ENCODE results near the gene INTS11. TPM values are rescaled to one million over a fixed set of nuclear protein-coding genes. Genes with fewer than 3 reads are reported as not detected.

The INTS11 gene
- total and polyA plus RNA-seq, 4 donors: 26.3 to 40.5 (median 34.5) TPM

DNA sequence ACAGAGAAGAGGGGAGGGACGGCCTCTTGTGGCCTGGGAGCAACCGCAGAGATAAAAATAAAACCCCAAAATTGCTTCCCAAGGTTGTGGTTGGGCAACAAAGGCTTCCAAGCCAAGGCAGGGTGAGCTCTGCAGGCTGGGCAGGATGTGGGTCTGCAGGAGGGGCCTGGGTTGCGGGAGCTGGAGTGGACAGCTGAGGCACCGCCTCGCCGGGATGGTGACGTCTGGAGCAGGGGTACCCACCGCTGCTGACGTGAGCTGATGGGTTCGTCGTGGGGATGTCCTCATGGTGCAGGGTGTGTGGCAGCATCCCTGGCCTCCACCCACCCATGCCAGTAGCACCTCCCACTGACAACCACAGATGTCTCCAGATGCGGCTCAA is 46.9 kb upstream of the INTS11 start:
- no peaks in the 10 kb centered on the region for H3K9me3 ChIP-seq (ENCODE audit: control insufficient read depth in 4 of 4, low read length in 3 of 4)
- TF ChIP-seq, protein P1, sequence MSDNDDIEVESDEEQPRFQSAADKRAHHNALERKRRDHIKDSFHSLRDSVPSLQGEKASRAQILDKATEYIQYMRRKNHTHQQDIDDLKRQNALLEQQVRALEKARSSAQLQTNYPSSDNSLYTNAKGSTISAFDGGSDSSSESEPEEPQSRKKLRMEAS (IDR thresholded peaks at IDR 0.05): no peak
- TF ChIP-seq, protein P2, sequence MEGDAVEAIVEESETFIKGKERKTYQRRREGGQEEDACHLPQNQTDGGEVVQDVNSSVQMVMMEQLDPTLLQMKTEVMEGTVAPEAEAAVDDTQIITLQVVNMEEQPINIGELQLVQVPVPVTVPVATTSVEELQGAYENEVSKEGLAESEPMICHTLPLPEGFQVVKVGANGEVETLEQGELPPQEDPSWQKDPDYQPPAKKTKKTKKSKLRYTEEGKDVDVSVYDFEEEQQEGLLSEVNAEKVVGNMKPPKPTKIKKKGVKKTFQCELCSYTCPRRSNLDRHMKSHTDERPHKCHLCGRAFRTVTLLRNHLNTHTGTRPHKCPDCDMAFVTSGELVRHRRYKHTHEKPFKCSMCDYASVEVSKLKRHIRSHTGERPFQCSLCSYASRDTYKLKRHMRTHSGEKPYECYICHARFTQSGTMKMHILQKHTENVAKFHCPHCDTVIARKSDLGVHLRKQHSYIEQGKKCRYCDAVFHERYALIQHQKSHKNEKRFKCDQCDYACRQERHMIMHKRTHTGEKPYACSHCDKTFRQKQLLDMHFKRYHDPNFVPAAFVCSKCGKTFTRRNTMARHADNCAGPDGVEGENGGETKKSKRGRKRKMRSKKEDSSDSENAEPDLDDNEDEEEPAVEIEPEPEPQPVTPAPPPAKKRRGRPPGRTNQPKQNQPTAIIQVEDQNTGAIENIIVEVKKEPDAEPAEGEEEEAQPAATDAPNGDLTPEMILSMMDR (IDR thresholded peaks at IDR 0.05; ENCODE audit: low read depth, low read length, missing input control): no peak
- TF ChIP-seq RAD21 (IDR thresholded peaks at IDR 0.05) (no peak), YY1 (IDR thresholded peaks at IDR 0.05) (no peak), NR2F2 (IDR thresholded peaks at IDR 0.05) (no peak), HNF4A (conservative IDR thresholded peaks at IDR 0.05) (no peak), RXRA (IDR thresholded peaks at IDR 0.05) (no peak)
- TF ChIP-seq, protein P3, sequence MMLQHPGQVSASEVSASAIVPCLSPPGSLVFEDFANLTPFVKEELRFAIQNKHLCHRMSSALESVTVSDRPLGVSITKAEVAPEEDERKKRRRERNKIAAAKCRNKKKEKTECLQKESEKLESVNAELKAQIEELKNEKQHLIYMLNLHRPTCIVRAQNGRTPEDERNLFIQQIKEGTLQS (IDR thresholded peaks at IDR 0.05): no peak
- TF ChIP-seq, protein P4, sequence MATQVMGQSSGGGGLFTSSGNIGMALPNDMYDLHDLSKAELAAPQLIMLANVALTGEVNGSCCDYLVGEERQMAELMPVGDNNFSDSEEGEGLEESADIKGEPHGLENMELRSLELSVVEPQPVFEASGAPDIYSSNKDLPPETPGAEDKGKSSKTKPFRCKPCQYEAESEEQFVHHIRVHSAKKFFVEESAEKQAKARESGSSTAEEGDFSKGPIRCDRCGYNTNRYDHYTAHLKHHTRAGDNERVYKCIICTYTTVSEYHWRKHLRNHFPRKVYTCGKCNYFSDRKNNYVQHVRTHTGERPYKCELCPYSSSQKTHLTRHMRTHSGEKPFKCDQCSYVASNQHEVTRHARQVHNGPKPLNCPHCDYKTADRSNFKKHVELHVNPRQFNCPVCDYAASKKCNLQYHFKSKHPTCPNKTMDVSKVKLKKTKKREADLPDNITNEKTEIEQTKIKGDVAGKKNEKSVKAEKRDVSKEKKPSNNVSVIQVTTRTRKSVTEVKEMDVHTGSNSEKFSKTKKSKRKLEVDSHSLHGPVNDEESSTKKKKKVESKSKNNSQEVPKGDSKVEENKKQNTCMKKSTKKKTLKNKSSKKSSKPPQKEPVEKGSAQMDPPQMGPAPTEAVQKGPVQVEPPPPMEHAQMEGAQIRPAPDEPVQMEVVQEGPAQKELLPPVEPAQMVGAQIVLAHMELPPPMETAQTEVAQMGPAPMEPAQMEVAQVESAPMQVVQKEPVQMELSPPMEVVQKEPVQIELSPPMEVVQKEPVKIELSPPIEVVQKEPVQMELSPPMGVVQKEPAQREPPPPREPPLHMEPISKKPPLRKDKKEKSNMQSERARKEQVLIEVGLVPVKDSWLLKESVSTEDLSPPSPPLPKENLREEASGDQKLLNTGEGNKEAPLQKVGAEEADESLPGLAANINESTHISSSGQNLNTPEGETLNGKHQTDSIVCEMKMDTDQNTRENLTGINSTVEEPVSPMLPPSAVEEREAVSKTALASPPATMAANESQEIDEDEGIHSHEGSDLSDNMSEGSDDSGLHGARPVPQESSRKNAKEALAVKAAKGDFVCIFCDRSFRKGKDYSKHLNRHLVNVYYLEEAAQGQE (IDR thresholded peaks at IDR 0.05): no peak
- no peak for DNase-seq (ENCODE audit: low spot score)
- 63% methylated on average over 12 of the region's 12 CpGs for WGBS
- H3K27ac ChIP-seq (ENCODE audit: low read depth in 1 of 2, low read length in 2 of 2): no peak overlapping the region
- peaks cover 7 to 33% (median 28%) of the 10 kb centered on the region in 4 donors for H3K4me1 ChIP-seq (ENCODE audit: control insufficient read depth in 4 of 4, insufficient read depth in 4 of 4, low read length in 3 of 4)
- no peaks in the 10 kb centered on the region for H3K27me3 ChIP-seq (ENCODE audit: control insufficient read depth in 4 of 4, insufficient read depth in 4 of 4, low read length in 3 of 4)
- no peak overlapping the region for H3K9ac ChIP-seq (ENCODE audit: low read depth in 1 of 2, low read length in 2 of 2)
- H3K36me3 ChIP-seq (ENCODE audit: control insufficient read depth in 4 of 4, insufficient read depth in 3 of 4, low read depth in 1 of 4, low read length in 3 of 4): peaks cover 0 to 3% (median 0%) of the 10 kb centered on the region in 4 donors
- no peak overlapping the region for H3K4me3 ChIP-seq (ENCODE audit: low read depth in 1 of 3, low read length in 3 of 3)

DNA sequence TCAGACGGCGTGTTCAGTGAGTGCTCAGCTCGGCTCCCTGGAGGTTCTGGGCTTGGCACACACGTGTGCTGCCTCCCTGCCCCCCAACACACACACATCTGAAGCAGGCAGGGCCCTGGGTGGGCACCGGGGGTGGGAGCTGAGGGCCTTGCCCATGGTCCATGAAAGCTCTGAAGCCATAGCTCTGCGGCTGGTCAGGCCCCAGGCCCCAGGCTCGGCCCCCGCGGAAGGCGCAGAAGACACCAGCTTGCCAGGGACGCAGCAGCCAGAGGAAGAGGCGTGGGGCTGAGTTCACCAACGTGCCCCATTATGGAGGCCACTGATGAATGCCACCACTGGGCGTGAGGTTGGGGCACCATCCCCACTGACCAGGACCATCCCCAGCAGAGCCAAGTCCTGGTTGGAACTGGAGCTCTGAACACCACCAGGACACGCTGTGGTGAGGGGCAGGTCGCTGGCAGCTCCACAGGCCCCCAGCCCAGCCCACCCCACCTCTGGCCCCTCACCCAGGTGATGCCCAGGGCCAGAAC is 46.4 kb upstream of the INTS11 start:
- Histone ChIP-seq H3K4me3 (ENCODE audit: low read depth in 1 of 3, low read length in 3 of 3) (no peak overlapping the region), H3K9ac (ENCODE audit: low read depth in 1 of 2, low read length in 2 of 2) (no peak overlapping the region), H3K4me1 (ENCODE audit: control insufficient read depth in 4 of 4, insufficient read depth in 4 of 4, low read length in 3 of 4) (peaks cover 7 to 27% (median 24%) of the 10 kb centered on the region in 4 donors), H3K27me3 (ENCODE audit: control insufficient read depth in 4 of 4, insufficient read depth in 4 of 4, low read length in 3 of 4) (no peaks in the 10 kb centered on the region), H3K36me3 (ENCODE audit: control insufficient read depth in 4 of 4, insufficient read depth in 3 of 4, low read depth in 1 of 4, low read length in 3 of 4) (peaks cover 0 to 3% (median 0%) of the 10 kb centered on the region in 4 donors), H3K27ac (ENCODE audit: low read depth in 1 of 2, low read length in 2 of 2) (no peak overlapping the region), H3K9me3 (ENCODE audit: control insufficient read depth in 4 of 4, low read length in 3 of 4) (no peaks in the 10 kb centered on the region)
- WGBS: 84% methylated on average over 16 of the region's 16 CpGs
- no peak for DNase-seq (ENCODE audit: low spot score)
- TF ChIP-seq GABPA (IDR thresholded peaks at IDR 0.05 in 1 of 2, conservative IDR thresholded peaks at IDR 0.05 in 1 of 2): no peak
- TF ChIP-seq HNF4A (conservative IDR thresholded peaks at IDR 0.05): no peak
- TF ChIP-seq SP1 (IDR thresholded peaks at IDR 0.05): no peak
- no peak for TF ChIP-seq NR2F2 (IDR thresholded peaks at IDR 0.05)
- no peak for TF ChIP-seq EGR1 (IDR thresholded peaks at IDR 0.05; ENCODE audit: low read depth in 2 of 2)
- TF ChIP-seq TAF1 (conservative IDR thresholded peaks at IDR 0.05): no peak
- TF ChIP-seq, protein P3 (IDR thresholded peaks at IDR 0.05): no peak
- TF ChIP-seq, protein P4 (IDR thresholded peaks at IDR 0.05): no peak
- no peak for TF ChIP-seq FOXA2 (IDR thresholded peaks at IDR 0.05)
- TF ChIP-seq, protein P1 (IDR thresholded peaks at IDR 0.05): no peak
- TF ChIP-seq RAD21 (IDR thresholded peaks at IDR 0.05): no peak
- TF ChIP-seq RXRA (IDR thresholded peaks at IDR 0.05): no peak
- TF ChIP-seq HNF4G (IDR thresholded peaks at IDR 0.05): no peak
- TF ChIP-seq, protein P2 (IDR thresholded peaks at IDR 0.05; ENCODE audit: low read depth, low read length, missing input control): no peak

Data from liver (tissue), 9 donors.